SK-N-SH treated with all-trans-retinoic acid at 6 μM for 48 hours (cell line): ENCODE measurements around the gene PDE9A.

ENCODE experiments used
- ATAC-seq: fragments of 200-7000 bp; cut with Tn5 transposase; 3 replicates; pipeline ENCODE4 v1.9.1; 2020; ENCODE audit warnings: mild to moderate bottlenecking, moderate library complexity
- ARNTL ChIP-seq: fragments of 450-650 bp; formaldehyde crosslinking; IDR thresholded peaks from 2 replicates; pipeline ENCODE4 v1.5.0; 2020; ENCODE audit warnings: low read depth, mild to moderate bottlenecking, moderate library complexity, borderline replicate concordance
- BACH2 ChIP-seq: fragments of 250-450 bp; sonication (Bioruptor Pico); IDR thresholded peaks from 2 replicates; pipeline ENCODE4 v1.9.0; 2021; ENCODE audit warnings: mild to moderate bottlenecking, borderline replicate concordance
- CREB5 ChIP-seq: fragments of 250-450 bp; sonication (Bioruptor Pico); IDR thresholded peaks from 2 replicates; pipeline ENCODE4 v1.5.1; 2020; ENCODE audit warnings: low read depth, mild to moderate bottlenecking, moderate library complexity
- CSDC2 ChIP-seq: fragments of 250-450 bp; sonication (Bioruptor Pico); IDR thresholded peaks from 2 replicates; pipeline ENCODE4 v1.5.0; 2020; ENCODE audit warnings: mild to moderate bottlenecking, moderate library complexity
- ESRRG ChIP-seq: fragments of 250-450 bp; sonication (Bioruptor Pico); IDR thresholded peaks from 2 replicates; pipeline ENCODE4 v1.6.1; 2021; ENCODE audit warnings: mild to moderate bottlenecking
- GLIS3 ChIP-seq: fragments of 250-450 bp; sonication (Bioruptor Pico); IDR thresholded peaks from 2 replicates; pipeline ENCODE4 v1.5.0; 2020; ENCODE audit warnings: mild to moderate bottlenecking, moderate library complexity
- ISL1 ChIP-seq: fragments of 250-450 bp; sonication (Bioruptor Pico); IDR thresholded peaks from 2 replicates; pipeline ENCODE4 v2.1.2; 2022; ENCODE audit warnings: mild to moderate bottlenecking, moderate library complexity
- OSR1 ChIP-seq: fragments of 250-450 bp; sonication (Bioruptor Pico); IDR thresholded peaks from 2 replicates; pipeline ENCODE4 v1.8.0; 2022; ENCODE audit warnings: moderate library complexity, mild to moderate bottlenecking, inconsistent platforms
- PATZ1 ChIP-seq: fragments of 250-450 bp; sonication (Bioruptor Pico); IDR thresholded peaks from 2 replicates; pipeline ENCODE4 v1.8.0; 2020; ENCODE audit warnings: mild to moderate bottlenecking, moderate library complexity, borderline replicate concordance
- PPARA ChIP-seq: fragments of 250-450 bp; sonication (Bioruptor Pico); IDR thresholded peaks from 2 replicates; pipeline ENCODE4 v1.5.0; 2020; ENCODE audit warnings: mild to moderate bottlenecking, borderline replicate concordance
- RARB ChIP-seq: fragments of 250-450 bp; sonication (Bioruptor Pico); IDR thresholded peaks from 2 replicates; pipeline ENCODE4 v1.8.0; 2021; ENCODE audit warnings: mild to moderate bottlenecking, moderate library complexity
- TCF4 ChIP-seq: fragments of 250-450 bp; sonication (Bioruptor Pico); IDR thresholded peaks from 2 replicates; pipeline ENCODE4 v1.8.0; 2021; ENCODE audit warnings: mild to moderate bottlenecking, moderate library complexity, borderline replicate concordance
- TOX ChIP-seq: fragments of 250-450 bp; sonication (Bioruptor Pico); IDR thresholded peaks from 2 replicates; pipeline ENCODE4 v1.8.0; 2021; ENCODE audit warnings: mild to moderate bottlenecking, moderate library complexity, borderline replicate concordance
- ZC3H10 ChIP-seq: fragments of 250-450 bp; sonication (Bioruptor Pico); IDR thresholded peaks from 2 replicates; pipeline ENCODE4 v1.5.1; 2021; ENCODE audit warnings: mild to moderate bottlenecking, moderate library complexity
- ZFP3 ChIP-seq: fragments of 250-450 bp; sonication (Bioruptor Pico); IDR thresholded peaks from 2 replicates; pipeline ENCODE4 v1.5.0; 2020; ENCODE audit warnings: mild to moderate bottlenecking, moderate library complexity
- ZFP30 ChIP-seq: fragments of 450-650 bp; formaldehyde crosslinking; IDR thresholded peaks from 2 replicates; pipeline ENCODE4 v1.5.0; 2022; ENCODE audit warnings: mild to moderate bottlenecking, moderate library complexity
- ZNF565 ChIP-seq: fragments of 450-650 bp; formaldehyde crosslinking; conservative IDR thresholded peaks from 2 replicates; pipeline ENCODE4 v1.5.0; 2020; ENCODE audit warnings: low read depth, mild to moderate bottlenecking, moderate library complexity
- ZNF70 ChIP-seq: fragments of 450-650 bp; formaldehyde crosslinking; IDR thresholded peaks from 2 replicates; pipeline ENCODE4 v1.5.0; 2020; ENCODE audit warnings: mild to moderate bottlenecking, moderate library complexity
- ZNF8 ChIP-seq: fragments of 450-650 bp; formaldehyde crosslinking; IDR thresholded peaks from 2 replicates; pipeline ENCODE4 v1.5.0; 2020; ENCODE audit warnings: mild to moderate bottlenecking, moderate library complexity
- TF ChIP-seq, protein P1 (sequence below): fragments of 250-450 bp; sonication (Bioruptor Pico); IDR thresholded peaks from 2 replicates; pipeline ENCODE4 v1.5.0; 2020; ENCODE audit warnings: mild to moderate bottlenecking, moderate library complexity
- TF ChIP-seq, protein P2 (sequence below): fragments of 250-450 bp; sonication (Bioruptor Pico); IDR thresholded peaks from 2 replicates; pipeline ENCODE4 v1.5.1; 2021; ENCODE audit warnings: mild to moderate bottlenecking, moderate library complexity
- TF ChIP-seq, protein P3 (sequence below): fragments of 250-450 bp; sonication (Bioruptor Pico); IDR thresholded peaks from 2 replicates; pipeline ENCODE4 v1.8.0; 2021; ENCODE audit warnings: low read depth, mild to moderate bottlenecking, moderate library complexity, borderline replicate concordance

Gene PDE9A

DNA sequence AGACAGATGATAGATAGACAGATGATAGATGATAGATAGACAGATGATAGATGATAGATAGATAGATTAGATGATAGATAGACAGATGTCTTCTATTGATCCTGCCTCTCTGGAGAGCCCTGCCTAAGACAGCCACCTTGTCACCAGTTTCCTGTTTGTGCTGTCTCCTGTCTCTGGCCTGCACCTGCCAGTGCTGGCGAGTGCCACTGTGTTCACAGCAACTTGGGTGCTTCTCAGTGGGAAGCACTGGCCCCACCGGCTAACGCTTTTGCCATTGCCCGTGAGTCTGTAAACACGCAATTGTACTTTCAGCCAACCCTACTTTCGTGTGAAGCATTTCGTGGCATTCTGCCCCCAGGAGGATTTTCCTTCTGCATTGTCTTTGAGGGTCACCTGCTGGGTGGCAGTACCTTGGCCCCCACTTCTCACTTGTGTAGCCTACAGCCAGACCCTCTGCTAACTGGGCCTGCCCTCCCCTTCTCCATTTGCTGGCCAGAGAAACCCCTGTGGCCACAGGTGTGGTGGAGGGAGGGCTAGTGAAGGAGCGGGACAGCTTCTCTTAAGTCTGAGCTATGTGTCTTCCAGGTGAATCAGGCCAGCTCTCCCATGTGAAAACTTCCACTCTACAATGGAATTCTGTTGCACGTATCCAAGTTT is 23.4 kb upstream of the PDE9A start (continued):
- TF ChIP-seq, protein P1, sequence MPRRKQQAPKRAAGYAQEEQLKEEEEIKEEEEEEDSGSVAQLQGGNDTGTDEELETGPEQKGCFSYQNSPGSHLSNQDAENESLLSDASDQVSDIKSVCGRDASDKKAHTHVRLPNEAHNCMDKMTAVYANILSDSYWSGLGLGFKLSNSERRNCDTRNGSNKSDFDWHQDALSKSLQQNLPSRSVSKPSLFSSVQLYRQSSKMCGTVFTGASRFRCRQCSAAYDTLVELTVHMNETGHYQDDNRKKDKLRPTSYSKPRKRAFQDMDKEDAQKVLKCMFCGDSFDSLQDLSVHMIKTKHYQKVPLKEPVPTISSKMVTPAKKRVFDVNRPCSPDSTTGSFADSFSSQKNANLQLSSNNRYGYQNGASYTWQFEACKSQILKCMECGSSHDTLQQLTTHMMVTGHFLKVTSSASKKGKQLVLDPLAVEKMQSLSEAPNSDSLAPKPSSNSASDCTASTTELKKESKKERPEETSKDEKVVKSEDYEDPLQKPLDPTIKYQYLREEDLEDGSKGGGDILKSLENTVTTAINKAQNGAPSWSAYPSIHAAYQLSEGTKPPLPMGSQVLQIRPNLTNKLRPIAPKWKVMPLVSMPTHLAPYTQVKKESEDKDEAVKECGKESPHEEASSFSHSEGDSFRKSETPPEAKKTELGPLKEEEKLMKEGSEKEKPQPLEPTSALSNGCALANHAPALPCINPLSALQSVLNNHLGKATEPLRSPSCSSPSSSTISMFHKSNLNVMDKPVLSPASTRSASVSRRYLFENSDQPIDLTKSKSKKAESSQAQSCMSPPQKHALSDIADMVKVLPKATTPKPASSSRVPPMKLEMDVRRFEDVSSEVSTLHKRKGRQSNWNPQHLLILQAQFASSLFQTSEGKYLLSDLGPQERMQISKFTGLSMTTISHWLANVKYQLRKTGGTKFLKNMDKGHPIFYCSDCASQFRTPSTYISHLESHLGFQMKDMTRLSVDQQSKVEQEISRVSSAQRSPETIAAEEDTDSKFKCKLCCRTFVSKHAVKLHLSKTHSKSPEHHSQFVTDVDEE (CRISPR knock-in tag), result no peak
- no peak for TF ChIP-seq ZNF8 (CRISPR knock-in tag)
- TF ChIP-seq TOX (CRISPR knock-in tag), result no peak

DNA sequence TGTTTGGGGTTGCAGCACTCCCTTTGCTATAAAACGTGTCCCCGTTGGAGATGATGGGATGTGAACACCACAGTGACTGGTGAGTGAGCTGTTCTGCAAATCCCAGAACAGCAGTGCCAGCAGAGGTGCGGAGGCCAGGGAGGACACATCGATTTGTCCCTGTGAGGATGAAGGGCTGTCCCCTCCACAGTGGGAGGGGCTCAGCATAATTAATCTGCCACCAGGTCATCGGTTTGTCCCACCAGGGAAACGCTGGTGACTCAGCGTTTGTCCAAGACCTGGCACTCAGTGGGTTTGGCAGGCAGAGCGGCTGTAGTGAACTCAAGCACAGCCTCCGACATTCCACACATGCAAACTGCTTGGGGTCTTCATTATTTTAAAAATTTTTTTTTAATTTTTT is 22.8 kb upstream of the PDE9A start:
- ATAC-seq, result no peak
- no peak for TF ChIP-seq CSDC2 (CRISPR knock-in tag)
- no peak for TF ChIP-seq ZNF70
- TF ChIP-seq, protein P2, sequence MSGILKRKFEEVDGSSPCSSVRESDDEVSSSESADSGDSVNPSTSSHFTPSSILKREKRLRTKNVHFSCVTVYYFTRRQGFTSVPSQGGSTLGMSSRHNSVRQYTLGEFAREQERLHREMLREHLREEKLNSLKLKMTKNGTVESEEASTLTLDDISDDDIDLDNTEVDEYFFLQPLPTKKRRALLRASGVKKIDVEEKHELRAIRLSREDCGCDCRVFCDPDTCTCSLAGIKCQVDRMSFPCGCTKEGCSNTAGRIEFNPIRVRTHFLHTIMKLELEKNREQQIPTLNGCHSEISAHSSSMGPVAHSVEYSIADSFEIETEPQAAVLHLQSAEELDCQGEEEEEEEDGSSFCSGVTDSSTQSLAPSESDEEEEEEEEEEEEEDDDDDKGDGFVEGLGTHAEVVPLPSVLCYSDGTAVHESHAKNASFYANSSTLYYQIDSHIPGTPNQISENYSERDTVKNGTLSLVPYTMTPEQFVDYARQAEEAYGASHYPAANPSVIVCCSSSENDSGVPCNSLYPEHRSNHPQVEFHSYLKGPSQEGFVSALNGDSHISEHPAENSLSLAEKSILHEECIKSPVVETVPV (CRISPR knock-in tag), result no peak
- no peak for TF ChIP-seq BACH2 (CRISPR knock-in tag)
- no peak for TF ChIP-seq RARB
- no peak for TF ChIP-seq ISL1 (CRISPR knock-in tag)
- TF ChIP-seq ZFP30 (CRISPR knock-in tag), result no peak
- no peak for TF ChIP-seq ZC3H10 (CRISPR knock-in tag)
- TF ChIP-seq GLIS3 (CRISPR knock-in tag), result no peak
- TF ChIP-seq ZNF8 (CRISPR knock-in tag), result no peak
- no peak for TF ChIP-seq ESRRG (CRISPR knock-in tag)
- TF ChIP-seq CREB5, result no peak
- no peak for TF ChIP-seq ZFP3 (CRISPR knock-in tag)

DNA sequence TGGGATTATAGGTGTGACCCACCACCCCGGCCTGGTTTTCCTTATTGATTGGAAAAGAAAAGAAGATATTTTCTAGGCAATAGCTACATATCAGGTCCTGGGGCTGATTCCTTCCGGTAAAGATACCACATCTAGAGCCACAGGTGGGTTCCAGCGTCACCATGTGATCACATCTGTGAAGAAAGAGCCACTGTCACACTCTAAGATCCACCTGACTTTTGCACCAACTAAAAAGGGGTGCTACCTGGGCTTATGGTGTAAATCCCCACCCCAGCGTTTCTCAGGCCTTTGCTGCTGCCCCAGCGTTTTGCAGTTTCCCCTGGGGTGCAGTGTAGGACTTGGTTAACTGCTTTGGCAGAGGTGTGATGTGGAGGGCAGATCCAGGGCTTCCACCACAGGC is 22.3 kb upstream of the PDE9A start:
- TF ChIP-seq, protein P3, sequence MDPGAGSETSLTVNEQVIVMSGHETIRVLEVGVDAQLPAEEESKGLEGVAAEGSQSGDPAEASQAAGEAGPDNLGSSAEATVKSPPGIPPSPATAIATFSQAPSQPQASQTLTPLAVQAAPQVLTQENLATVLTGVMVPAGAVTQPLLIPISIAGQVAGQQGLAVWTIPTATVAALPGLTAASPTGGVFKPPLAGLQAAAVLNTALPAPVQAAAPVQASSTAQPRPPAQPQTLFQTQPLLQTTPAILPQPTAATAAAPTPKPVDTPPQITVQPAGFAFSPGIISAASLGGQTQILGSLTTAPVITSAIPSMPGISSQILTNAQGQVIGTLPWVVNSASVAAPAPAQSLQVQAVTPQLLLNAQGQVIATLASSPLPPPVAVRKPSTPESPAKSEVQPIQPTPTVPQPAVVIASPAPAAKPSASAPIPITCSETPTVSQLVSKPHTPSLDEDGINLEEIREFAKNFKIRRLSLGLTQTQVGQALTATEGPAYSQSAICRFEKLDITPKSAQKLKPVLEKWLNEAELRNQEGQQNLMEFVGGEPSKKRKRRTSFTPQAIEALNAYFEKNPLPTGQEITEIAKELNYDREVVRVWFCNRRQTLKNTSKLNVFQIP (CRISPR knock-in tag), result no peak
- TF ChIP-seq ISL1 (CRISPR knock-in tag) (no peak), ZNF565 (CRISPR knock-in tag) (no peak), CREB5 (no peak), ARNTL (no peak)
- no peak for ATAC-seq

DNA sequence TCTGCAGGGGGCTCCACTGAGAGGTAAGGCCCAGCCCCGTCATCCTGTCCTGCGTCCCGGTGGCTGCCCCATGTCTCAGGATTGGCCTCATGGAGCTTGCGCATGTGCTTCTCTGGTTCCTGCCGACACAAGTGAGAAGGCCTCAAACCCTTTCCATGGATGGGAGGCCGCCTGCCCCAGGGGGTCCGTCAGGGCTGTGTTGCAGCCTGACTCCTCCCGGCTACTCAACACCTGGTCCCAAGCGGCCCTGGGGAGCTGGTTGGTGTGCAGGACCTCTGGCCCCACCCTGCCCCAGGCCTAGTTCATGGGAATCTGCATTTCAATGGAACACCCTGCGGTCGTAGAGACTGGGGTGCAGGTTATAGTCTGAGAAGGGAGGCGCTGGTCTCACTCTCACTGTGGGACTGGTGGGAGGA is 21.1 kb upstream of the PDE9A start:
- no peak for ATAC-seq
- no peak for TF ChIP-seq PPARA (CRISPR knock-in tag)
- no peak for TF ChIP-seq TCF4 (CRISPR knock-in tag)
- no peak for TF ChIP-seq PATZ1
- TF ChIP-seq ZNF565 (CRISPR knock-in tag), result no peak
- TF ChIP-seq ISL1 (CRISPR knock-in tag), result no peak
- TF ChIP-seq CSDC2 (CRISPR knock-in tag), result no peak
- TF ChIP-seq, protein P1 (CRISPR knock-in tag), result no peak
- no peak for TF ChIP-seq GLIS3 (CRISPR knock-in tag)
- no peak for TF ChIP-seq RARB
- TF ChIP-seq OSR1 (CRISPR knock-in tag), result no peak
- no peak for TF ChIP-seq TOX (CRISPR knock-in tag)
